ENCODE measurements around the gene GNG4.
"Not testable (repeated sequence)": the region's sequence is repeated elsewhere in the genome, so short reads cannot be mapped to it uniquely, and the experiment has no call there.

Gene GNG4

GRCh38 chr1:235650341-235651169 is 971 bp upstream of the GNG4 start:
- DNase-seq (ENCODE audit: low read depth in 2 of 2) = no peak

GRCh38 chr1:235648954-235649367 is 623 bp downstream of the GNG4 start:
- DNase-seq (ENCODE audit: low read depth in 2 of 2) = peak in 1 of 2 donors; percentile 20

- DNase-seq (ENCODE audit: low read depth in 2 of 2) = no peak
These were observed 1.1 kb downstream of the GNG4 start for GRCh38 chr1:235648407-235648907.

GRCh38 chr1:235647537-235647936 is 2.0 kb downstream of the GNG4 start:
- DNase-seq (ENCODE audit: low read depth in 2 of 2) = not testable (repeated sequence)

- DNase-seq (ENCODE audit: low read depth in 2 of 2) = no peak
These were observed 3.1 kb downstream of the GNG4 start for GRCh38 chr1:235646463-235646862.

GRCh38 chr1:235644693-235645305 is 4.8 kb downstream of the GNG4 start:
- DNase-seq (ENCODE audit: low read depth in 2 of 2) = no peak

GRCh38 chr1:235643837-235644692 is 5.5 kb downstream of the GNG4 start:
- no peak for DNase-seq (ENCODE audit: low read depth in 2 of 2)

GRCh38 chr1:235642943-235643371 is 6.6 kb downstream of the GNG4 start:
- DNase-seq (ENCODE audit: low read depth in 2 of 2) = no peak

GRCh38 chr1:235642011-235642942 is 7.3 kb downstream of the GNG4 start:
- DNase-seq (ENCODE audit: low read depth in 2 of 2) = peak; percentile 25 to 58

- no peak for DNase-seq (ENCODE audit: low read depth in 2 of 2)
These were observed 9.0 kb downstream of the GNG4 start for GRCh38 chr1:235640580-235640979.

GRCh38 chr1:235639226-235640205 is 10.1 kb downstream of the GNG4 start:
- DNase-seq (ENCODE audit: low read depth in 2 of 2) = no peak

- DNase-seq (ENCODE audit: low read depth in 2 of 2) = not testable (repeated sequence)
These were observed 11.0 kb downstream of the GNG4 start for GRCh38 chr1:235638612-235639011.

- no peak for DNase-seq (ENCODE audit: low read depth in 2 of 2)
These were observed 11.6 kb downstream of the GNG4 start for GRCh38 chr1:235637756-235638534.

- no peak for DNase-seq (ENCODE audit: low read depth in 2 of 2)
These were observed 13.5 kb downstream of the GNG4 start for GRCh38 chr1:235635938-235636662.

- no peak for DNase-seq (ENCODE audit: low read depth in 2 of 2)
These were observed 16.8 kb downstream of the GNG4 start for GRCh38 chr1:235632506-235633401.

GRCh38 chr1:235631816-235632215 is 17.8 kb downstream of the GNG4 start:
- no peak for DNase-seq (ENCODE audit: low read depth in 2 of 2)

GRCh38 chr1:235628316-235629005 is 21.1 kb downstream of the GNG4 start:
- no peak for DNase-seq (ENCODE audit: low read depth in 2 of 2)

Measured in activated CD8-positive, alpha-beta memory T cell treated with anti-CD3 and anti-CD28 coated beads for 4 hours (primary cell).